CD4-positive, alpha-beta T cell treated with Interleukin-6 for 4 hours (primary cell): Measurements from ENCODE around the gene ADAMTSL4.
A peak's percentile ranks its signal among the peaks of the same experiment; 100 is the strongest.

Source experiments
- DNase-seq: peaks from one replicate; pipeline ENCODE4 v3.0.0-alpha.2; 2020; ENCODE audit warnings: mixed read lengths

Gene ADAMTSL4

GRCh38 chr1:150548632-150549495, at the start of gene ADAMTSL4:
ADAMTSL4 (plus strand) TSS chr1:150549408; CDS start chr1:150552289, 2,881 bp downstream.
- peak; percentile 41 for DNase-seq

- DNase-seq: no peak
Observed at GRCh38 chr1:150505431-150505830, 43.8 kb upstream of the ADAMTSL4 start.

- DNase-seq: peak; percentile 12
Observed at GRCh38 chr1:150507912-150508864, 41.0 kb upstream of the ADAMTSL4 start, which contains the start of gene ECM1. ECM1 (plus strand) TSS chr1:150508109; CDS start chr1:150508210, 101 bp downstream.

GRCh38 chr1:150508982-150509381, 40.2 kb upstream of the ADAMTSL4 start:
- DNase-seq: no peak

GRCh38 chr1:150511551-150511950, 37.7 kb upstream of the ADAMTSL4 start:
- DNase-seq: no peak

- DNase-seq: no peak
Observed at GRCh38 chr1:150511985-150512660, 37.1 kb upstream of the ADAMTSL4 start.

- no peak for DNase-seq
Observed at GRCh38 chr1:150512846-150513245, 36.4 kb upstream of the ADAMTSL4 start.

- DNase-seq: no peak
Observed at GRCh38 chr1:150513351-150513791, 35.8 kb upstream of the ADAMTSL4 start.

- DNase-seq: no peak
Observed at GRCh38 chr1:150514260-150514659, 34.9 kb upstream of the ADAMTSL4 start.

- no peak for DNase-seq
Observed at GRCh38 chr1:150514913-150515327, 34.3 kb upstream of the ADAMTSL4 start.

- DNase-seq: peak; percentile 93
Observed at GRCh38 chr1:150515328-150516049, 33.7 kb upstream of the ADAMTSL4 start, which contains the start of gene FALEC. FALEC (plus strand) TSS chr1:150515752.

GRCh38 chr1:150516050-150516591, 33.1 kb upstream of the ADAMTSL4 start:
- peak; percentile 27 for DNase-seq

GRCh38 chr1:150516616-150517015, 32.6 kb upstream of the ADAMTSL4 start:
- DNase-seq: no peak

- no peak for DNase-seq
Observed at GRCh38 chr1:150521196-150521968, 27.8 kb upstream of the ADAMTSL4 start.

- DNase-seq: no peak
Observed at GRCh38 chr1:150525348-150525747, 23.9 kb upstream of the ADAMTSL4 start.

GRCh38 chr1:150528196-150528595, 21.0 kb upstream of the ADAMTSL4 start:
- no peak for DNase-seq

- DNase-seq: no peak
Observed at GRCh38 chr1:150529017-150529416, 20.2 kb upstream of the ADAMTSL4 start.

- no peak for DNase-seq
Observed at GRCh38 chr1:150530491-150531159, 18.6 kb upstream of the ADAMTSL4 start.

- no peak for DNase-seq
Observed at GRCh38 chr1:150532860-150533259, 16.3 kb upstream of the ADAMTSL4 start.

GRCh38 chr1:150534002-150534401, 15.2 kb upstream of the ADAMTSL4 start:
- no peak for DNase-seq
